Lower lobe of right lung (tissue), 2 donors: ENCODE data around the gene APCDD1L. TPM values are rescaled to one million over a fixed set of nuclear protein-coding genes. Genes with fewer than 3 reads are reported as not detected.

ENCODE experiments used
- ATAC-seq, 2 donors: fragments of 200-7000 bp; cut with Tn5 transposase; one replicate each; pipeline ENCODE4 v1.9.1; 2020 to 2022; ENCODE audit warnings: mild to moderate bottlenecking in 2 of 2, moderate library complexity in 2 of 2
- DNase-seq: peaks from one replicate; pipeline ENCODE4 v3.0.0-alpha.2; 2020
- H3K27ac ChIP-seq: fragments of 200-600 bp; one replicate; pipeline ENCODE4 v1.8.0; 2022
- H3K27me3 ChIP-seq: fragments of 200-600 bp; one replicate; pipeline ENCODE4 v1.8.0; 2022; ENCODE audit warnings: low read depth
- H3K36me3 ChIP-seq: fragments of 200-600 bp; one replicate; pipeline ENCODE4 v1.8.0; 2022; ENCODE audit warnings: mild to moderate bottlenecking
- H3K4me1 ChIP-seq: fragments of 200-600 bp; one replicate; pipeline ENCODE4 v1.8.0; 2022
- H3K4me3 ChIP-seq: fragments of 200-600 bp; one replicate; pipeline ENCODE4 v1.8.0; 2022; ENCODE audit warnings: mild to moderate bottlenecking
- H3K9me3 ChIP-seq: fragments of 200-600 bp; one replicate; pipeline ENCODE4 v1.8.0; 2022
- intact Hi-C: fragments of 100-400 bp; cut with DNase I; formaldehyde crosslinking; loops from one replicate; pipeline ENCODE4 v1.11.0; 2022
- total RNA-seq: library from RNA; stranded (reverse); fragmentation: NEBNext Ultra II Directional; extraction: Animal tissue kit (Norgen Biotek cat#: 25700); gene quantifications from one replicate; pipeline ENCODE4 v1.2.1, GENCODE V29; 2021
- TF ChIP-seq, protein P1 (sequence below): fragments of 200-600 bp; IDR thresholded peaks from one replicate; pipeline ENCODE4 v1.8.0; 2022; ENCODE audit warnings: antibody characterized with exemption, mild to moderate bottlenecking
- donor health status: DM: no; HTN: yes; CAD: no; lungs with severe emphysema.

APCDD1L gene
- total RNA-seq, 1 donor from 2014 or later: not detected

DNA sequence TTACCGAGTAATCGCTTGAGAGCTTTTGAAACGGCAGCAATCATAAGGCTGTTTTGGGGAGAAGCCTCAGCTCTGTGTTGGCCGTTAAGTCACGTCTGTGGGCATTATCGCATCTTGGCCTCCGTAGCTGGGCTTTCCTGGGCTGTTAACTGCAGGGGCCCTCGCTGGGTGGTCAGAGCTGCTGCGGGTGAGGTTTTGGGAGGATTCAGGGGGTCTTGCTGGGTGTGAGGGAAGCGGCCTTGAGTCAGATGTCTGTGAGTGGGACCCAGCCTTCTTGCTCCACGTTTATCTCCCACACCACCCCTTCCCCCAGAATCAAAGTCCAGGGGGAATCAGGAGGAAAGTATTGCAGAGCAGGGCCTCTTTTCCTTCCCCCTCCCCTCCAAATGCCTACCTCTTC lies 3.2 kb upstream of the APCDD1L start:
- H3K36me3 ChIP-seq: no peaks in the 10 kb centered on the region
- intact Hi-C loops: no loop called here
- H3K4me1 ChIP-seq: no peaks in the 10 kb centered on the region
- H3K4me3 ChIP-seq: no peak overlapping the region
- peaks cover 20% of the 10 kb centered on the region for H3K27me3 ChIP-seq
- DNase-seq (no peak), ATAC-seq (no peak)
- TF ChIP-seq, protein P1, sequence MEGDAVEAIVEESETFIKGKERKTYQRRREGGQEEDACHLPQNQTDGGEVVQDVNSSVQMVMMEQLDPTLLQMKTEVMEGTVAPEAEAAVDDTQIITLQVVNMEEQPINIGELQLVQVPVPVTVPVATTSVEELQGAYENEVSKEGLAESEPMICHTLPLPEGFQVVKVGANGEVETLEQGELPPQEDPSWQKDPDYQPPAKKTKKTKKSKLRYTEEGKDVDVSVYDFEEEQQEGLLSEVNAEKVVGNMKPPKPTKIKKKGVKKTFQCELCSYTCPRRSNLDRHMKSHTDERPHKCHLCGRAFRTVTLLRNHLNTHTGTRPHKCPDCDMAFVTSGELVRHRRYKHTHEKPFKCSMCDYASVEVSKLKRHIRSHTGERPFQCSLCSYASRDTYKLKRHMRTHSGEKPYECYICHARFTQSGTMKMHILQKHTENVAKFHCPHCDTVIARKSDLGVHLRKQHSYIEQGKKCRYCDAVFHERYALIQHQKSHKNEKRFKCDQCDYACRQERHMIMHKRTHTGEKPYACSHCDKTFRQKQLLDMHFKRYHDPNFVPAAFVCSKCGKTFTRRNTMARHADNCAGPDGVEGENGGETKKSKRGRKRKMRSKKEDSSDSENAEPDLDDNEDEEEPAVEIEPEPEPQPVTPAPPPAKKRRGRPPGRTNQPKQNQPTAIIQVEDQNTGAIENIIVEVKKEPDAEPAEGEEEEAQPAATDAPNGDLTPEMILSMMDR: no peak
- H3K9me3 ChIP-seq: no peaks in the 10 kb centered on the region
- H3K27ac ChIP-seq: no peak overlapping the region

DNA sequence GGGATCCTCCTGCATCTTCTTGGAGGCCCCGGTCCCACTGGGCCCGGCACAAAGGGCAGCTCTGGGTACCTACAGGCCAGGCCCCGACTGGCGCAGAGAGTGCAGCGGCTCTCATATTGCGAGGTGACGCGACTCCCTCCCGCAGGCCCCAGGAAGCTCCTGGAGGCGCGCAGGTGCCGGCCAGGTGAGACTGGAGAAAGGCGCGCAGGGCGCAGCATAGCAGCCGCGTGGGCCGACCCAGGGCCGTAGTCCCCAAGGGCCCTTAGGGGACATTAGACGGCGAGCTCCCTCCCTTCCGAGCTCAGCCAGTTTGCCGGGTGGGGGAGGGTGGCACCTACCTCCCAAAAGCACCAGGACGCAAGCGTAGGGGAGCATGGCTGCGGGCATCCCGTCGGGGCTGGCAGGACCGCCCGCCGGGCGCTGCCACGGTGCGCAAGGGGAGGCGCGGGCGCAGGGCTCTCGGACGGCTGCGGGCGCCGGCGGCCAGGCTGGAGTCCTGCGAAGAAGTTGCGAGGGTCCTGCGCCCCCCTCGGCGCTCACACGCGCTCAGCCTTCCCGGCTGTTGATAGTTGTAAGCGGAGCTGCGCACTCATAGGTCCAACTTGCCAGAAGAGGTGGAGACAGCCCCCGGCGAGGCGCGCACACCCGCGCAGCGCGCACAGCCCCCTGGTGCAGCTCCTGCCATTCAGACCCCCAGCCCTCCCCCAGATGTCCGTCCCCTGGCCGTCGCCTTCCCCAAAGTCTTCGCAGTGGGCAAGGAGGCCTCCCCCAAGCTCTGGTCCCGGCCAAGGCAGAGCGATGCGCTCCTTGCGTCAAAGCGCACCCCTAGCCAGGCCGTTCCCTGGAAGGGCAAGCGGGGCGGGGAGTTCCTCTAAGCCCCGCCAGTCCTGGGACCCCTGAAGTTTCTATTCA lies 622 bp downstream of the APCDD1L start:
- peaks cover 35% of the 10 kb centered on the region for H3K27me3 ChIP-seq
- no peaks in the 10 kb centered on the region for H3K9me3 ChIP-seq
- H3K4me1 ChIP-seq: no peaks in the 10 kb centered on the region
- H3K27ac ChIP-seq: no peak overlapping the region
- ATAC-seq: no peak
- DNase-seq: no peak
- no peak overlapping the region for H3K4me3 ChIP-seq
- H3K36me3 ChIP-seq: no peaks in the 10 kb centered on the region
- intact Hi-C loops: no loop called here
- TF ChIP-seq, protein P1: no peak

DNA sequence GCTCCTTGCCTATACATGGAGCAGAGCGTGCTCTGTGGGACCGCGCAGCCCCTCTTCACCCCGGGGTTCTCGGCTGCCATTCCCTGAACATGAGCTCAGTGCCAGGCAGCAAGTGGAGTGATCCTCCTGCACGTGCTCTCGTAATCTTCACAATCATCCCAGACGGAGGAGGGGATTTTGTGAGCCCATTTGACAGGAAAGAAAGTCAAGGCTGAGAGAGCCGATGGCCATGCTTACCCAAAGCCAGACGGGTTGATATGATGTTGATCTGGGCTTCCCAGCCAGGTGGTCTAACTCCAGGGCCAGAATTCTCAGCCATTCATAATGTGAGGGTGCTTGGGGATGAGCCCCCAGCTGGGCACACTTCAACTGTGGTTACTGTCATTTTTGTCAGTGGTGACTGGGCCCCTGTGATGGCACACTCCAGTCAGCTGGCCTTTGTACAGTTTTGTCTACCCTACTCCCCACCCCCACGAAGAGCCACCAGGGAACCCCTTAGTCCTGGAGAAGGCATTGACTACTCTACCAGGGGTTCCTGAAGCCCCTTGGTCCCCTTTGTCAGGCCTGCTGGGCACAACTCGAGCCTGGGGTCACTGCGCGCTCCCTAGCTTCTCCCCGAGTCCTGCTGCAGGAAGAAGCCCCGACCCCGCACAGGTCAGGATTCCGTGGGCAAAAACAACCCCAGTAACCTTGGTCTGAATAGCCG lies 1.5 kb downstream of the APCDD1L start:
- peaks cover 35% of the 10 kb centered on the region for H3K27me3 ChIP-seq
- intact Hi-C loops: no loop called here
- no peaks in the 10 kb centered on the region for H3K4me1 ChIP-seq
- TF ChIP-seq, protein P1: no peak
- H3K27ac ChIP-seq: no peak overlapping the region
- H3K9me3 ChIP-seq: no peaks in the 10 kb centered on the region
- H3K4me3 ChIP-seq: no peak overlapping the region
- ATAC-seq (no peak), DNase-seq (no peak)
- no peaks in the 10 kb centered on the region for H3K36me3 ChIP-seq

DNA sequence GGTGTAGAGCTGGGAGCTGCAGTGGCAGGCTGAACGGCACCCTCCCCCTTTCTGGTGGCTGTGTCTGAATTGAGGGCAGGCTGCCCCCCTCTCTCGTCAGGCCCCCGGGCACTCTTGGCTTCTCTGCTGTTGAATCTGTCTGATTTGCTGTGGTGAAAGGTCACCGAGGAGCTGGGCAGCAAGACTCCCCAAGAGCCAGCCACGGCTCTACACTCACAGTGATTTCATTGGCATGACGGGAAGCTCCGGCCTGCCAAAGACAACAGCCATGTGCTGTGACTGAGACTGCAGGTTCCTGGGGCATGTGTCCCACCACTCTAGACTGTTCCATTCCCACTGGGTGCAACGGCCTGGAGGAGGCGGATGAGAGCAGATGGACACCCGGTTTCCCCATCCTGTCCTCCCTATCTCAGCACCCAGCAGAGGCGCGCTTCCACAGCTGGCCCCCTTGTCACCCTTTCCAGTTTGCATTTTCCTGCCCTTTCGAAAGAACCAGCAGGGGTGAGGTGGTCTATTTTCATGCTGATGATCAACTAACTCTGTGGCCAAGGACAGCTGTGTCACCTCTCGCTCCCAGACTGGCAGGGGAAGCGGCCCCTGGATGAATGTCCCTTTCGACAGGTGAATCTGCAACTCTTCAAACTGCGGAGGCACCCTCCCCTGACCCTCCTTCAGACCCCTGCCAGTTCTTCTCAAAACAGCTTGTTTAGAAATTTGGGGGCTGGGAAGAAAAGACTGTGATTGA lies 2.2 kb downstream of the APCDD1L start:
- H3K4me3 ChIP-seq: no peak overlapping the region
- intact Hi-C loops: no loop called here
- no peak for DNase-seq
- TF ChIP-seq, protein P1: no peak
- H3K36me3 ChIP-seq: no peaks in the 10 kb centered on the region
- H3K9me3 ChIP-seq: no peaks in the 10 kb centered on the region
- no peak for ATAC-seq
- no peaks in the 10 kb centered on the region for H3K4me1 ChIP-seq
- peaks cover 35% of the 10 kb centered on the region for H3K27me3 ChIP-seq
- H3K27ac ChIP-seq: no peak overlapping the region

DNA sequence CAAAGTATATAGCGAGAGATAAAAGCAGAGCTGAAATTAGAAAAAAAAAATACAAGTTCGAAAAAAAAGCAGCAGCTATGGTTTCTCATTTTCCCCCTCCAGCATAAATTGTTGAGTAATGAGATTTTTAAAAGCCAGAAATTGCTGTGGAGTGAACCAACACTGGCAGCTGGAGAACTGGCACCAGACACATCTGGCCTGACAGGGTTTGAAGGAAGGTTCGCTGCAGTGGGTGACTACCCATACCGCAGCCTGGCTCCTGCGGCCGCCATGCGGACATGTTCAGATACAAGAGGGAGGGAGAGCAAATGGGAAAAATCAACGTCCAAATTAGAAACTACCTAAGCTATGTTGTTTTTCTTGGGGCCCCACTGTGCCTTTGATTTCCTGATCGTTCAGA lies 3.3 kb downstream of the APCDD1L start:
- Histone ChIP-seq H3K4me3 (no peak overlapping the region), H3K27me3 (peaks cover 35% of the 10 kb centered on the region), H3K27ac (no peak overlapping the region), H3K36me3 (no peaks in the 10 kb centered on the region), H3K9me3 (no peaks in the 10 kb centered on the region), H3K4me1 (no peaks in the 10 kb centered on the region)
- TF ChIP-seq, protein P1: no peak
- no peak for DNase-seq
- intact Hi-C loops: no loop called here
- ATAC-seq: no peak
